IMR-90 (cell line): Measurements from ENCODE around the gene FADS1. TPM values are rescaled to one million over a fixed set of nuclear protein-coding genes. Genes with fewer than 3 reads are reported as not detected.

Experiments used
- ATAC-seq: fragments of 200-7000 bp; cut with Tn5 transposase; 2 replicates; pipeline ENCODE4 v1.9.1; 2020; ENCODE audit warnings: low read depth, mild to moderate bottlenecking, moderate library complexity
- BruUV-seq: library from RNA; stranded (reverse); fragments of 400-500 nt; replicated peaks from 2 replicates; lab custom pipeline; 2021; lab: Mats Ljungman, UMichigan
- CTCF ChIA-PET: fragments of 300-600 bp; formaldehyde crosslinking; extraction: SDS; loops from one replicate; lab custom pipeline; 2021; ENCODE audit warnings: antibody characterized with exemption; lab: Yijun Ruan, JAX
- POLR2A ChIA-PET: fragments of 300-600 bp; sonication (Branson Sonifier 250); formaldehyde crosslinking; loops from one replicate; lab custom pipeline; 2022; ENCODE audit warnings: antibody characterized with exemption; ENCODE audit not compliant: unreplicated experiment; lab: Charles Lee
- DNase-seq: peaks from one replicate; pipeline ENCODE4 v3.0.0; 2013
- H2AFZ ChIP-seq: replicated peaks from 2 replicates; pipeline ENCODE3; 2013; ENCODE audit warnings: low read length, mild to moderate bottlenecking; ENCODE audit not compliant: poor library complexity
- H2AK5ac ChIP-seq: 2 replicates; pipeline ENCODE4 v1.6.1; 2013; ENCODE audit warnings: low read depth, low read length, inconsistent platforms
- H2AK9ac ChIP-seq: replicated peaks from 2 replicates; pipeline ENCODE3; 2013; ENCODE audit warnings: mild to moderate bottlenecking, low read depth, low read length, moderate library complexity; ENCODE audit not compliant: poor library complexity
- H2BK120ac ChIP-seq: 2 replicates; pipeline ENCODE4 v1.6.1; 2013; ENCODE audit warnings: low read depth, low read length, inconsistent platforms
- H2BK15ac ChIP-seq: 3 replicates; pipeline ENCODE4 v1.6.1; 2013; ENCODE audit warnings: low read depth, low read length, inconsistent platforms
- H2BK20ac ChIP-seq: 2 replicates; pipeline ENCODE4 v1.6.1; 2013; ENCODE audit warnings: low read depth, mild to moderate bottlenecking, inconsistent platforms, low read length, moderate library complexity
- H2BK5ac ChIP-seq: 2 replicates; pipeline ENCODE4 v1.6.1; 2013; ENCODE audit warnings: mild to moderate bottlenecking, low read depth, low read length, inconsistent platforms; ENCODE audit not compliant: poor library complexity, severe bottlenecking
- H3K14ac ChIP-seq: replicated peaks from 2 replicates; pipeline ENCODE4 v1.6.1; 2013; ENCODE audit warnings: low read depth, low read length, inconsistent platforms
- H3K18ac ChIP-seq: 2 replicates; pipeline ENCODE4 v1.6.1; 2013; ENCODE audit warnings: low read depth, low read length, control low read depth
- H3K23ac ChIP-seq: 2 replicates; pipeline ENCODE4 v1.6.1; 2013; ENCODE audit warnings: low read depth, low read length, inconsistent platforms
- H3K27ac ChIP-seq: 2 replicates; pipeline ENCODE4 v1.5.1; 2013; ENCODE audit warnings: mild to moderate bottlenecking, control low read depth, low read length; ENCODE audit not compliant: insufficient read depth
- H3K27me3 ChIP-seq: 2 replicates; pipeline ENCODE4 v1.6.1; 2013; ENCODE audit warnings: low read length; ENCODE audit not compliant: control insufficient read depth, insufficient read depth
- H3K36me3 ChIP-seq: 2 replicates; pipeline ENCODE4 v1.6.1; 2013; ENCODE audit warnings: low read length, mixed read lengths; ENCODE audit not compliant: control insufficient read depth, insufficient read depth
- H3K4ac ChIP-seq: 2 replicates; pipeline ENCODE4 v1.6.1; 2013; ENCODE audit warnings: low read depth, low read length, inconsistent platforms
- H3K4me1 ChIP-seq: 2 replicates; pipeline ENCODE4 v1.6.1; 2013; ENCODE audit warnings: low read length, mixed read lengths; ENCODE audit not compliant: control insufficient read depth, insufficient read depth
- H3K4me2 ChIP-seq: 2 replicates; pipeline ENCODE4 v1.6.1; 2013; ENCODE audit warnings: low read depth, mild to moderate bottlenecking, control low read depth, low read length, moderate library complexity
- H3K4me3 ChIP-seq: 2 replicates; pipeline ENCODE4 v1.5.1; 2013; ENCODE audit warnings: low read depth, mild to moderate bottlenecking, control low read depth, low read length, moderate library complexity; ENCODE audit not compliant: insufficient read depth
- H3K56ac ChIP-seq: 2 replicates; pipeline ENCODE4 v1.6.1; 2013; ENCODE audit warnings: low read length, inconsistent platforms; ENCODE audit not compliant: insufficient read depth; ENCODE audit errors: extremely low read depth
- H3K79me1 ChIP-seq, 2 experiments: 2 replicates each; pipeline ENCODE4 v1.6.1; 2013; ENCODE audit warnings: low read length in 2 of 2, inconsistent platforms in 1 of 2, low read depth in 1 of 2
- H3K9ac ChIP-seq: 2 replicates; pipeline ENCODE4 v1.6.1; 2013; ENCODE audit warnings: low read depth, low read length, control low read depth
- H3K9me1 ChIP-seq: 2 replicates; pipeline ENCODE4 v1.6.1; 2013; ENCODE audit warnings: low read length, inconsistent platforms; ENCODE audit not compliant: insufficient read depth
- H3K9me3 ChIP-seq: 2 replicates; pipeline ENCODE4 v1.6.1; 2013; ENCODE audit warnings: low read length; ENCODE audit not compliant: control insufficient read depth, insufficient read depth
- H4K20me1 ChIP-seq: 2 replicates; pipeline ENCODE4 v1.6.1; 2013; ENCODE audit warnings: low read length, inconsistent platforms; ENCODE audit not compliant: insufficient read depth
- H4K5ac ChIP-seq: 2 replicates; pipeline ENCODE4 v1.6.1; 2013; ENCODE audit warnings: mild to moderate bottlenecking, low read depth, low read length, control low read depth
- H4K8ac ChIP-seq, 2 experiments: 2 replicates each; pipeline ENCODE4 v1.6.1; 2013; ENCODE audit warnings: low read depth in 2 of 2, low read length in 2 of 2, control low read depth in 1 of 2, inconsistent platforms in 1 of 2
- H4K91ac ChIP-seq: 2 replicates; pipeline ENCODE4 v1.6.1; 2013; ENCODE audit warnings: low read depth, low read length, inconsistent platforms; ENCODE audit not compliant: insufficient read depth
- BHLHE40 ChIP-seq: fragments of 150-350 bp; IDR thresholded peaks from 2 replicates; pipeline ENCODE4 v1.6.1; 2016; ENCODE audit warnings: mild to moderate bottlenecking, low read depth, low read length
- CEBPB ChIP-seq: IDR thresholded peaks from 2 replicates; pipeline ENCODE4 v1.6.1; 2012; ENCODE audit warnings: low read depth, low read length, improper control_type of control experiment
- CHD1 ChIP-seq: IDR thresholded peaks from 2 replicates; pipeline ENCODE4 v1.6.1; 2012; ENCODE audit warnings: low read depth, low read length, improper control_type of control experiment
- ELK1 ChIP-seq: fragments of 150-350 bp; IDR thresholded peaks from 2 replicates; pipeline ENCODE4 v1.6.1; 2016; ENCODE audit warnings: low read depth, mild to moderate bottlenecking, low read length, moderate library complexity, borderline replicate concordance
- FOS ChIP-seq: fragments of 150-350 bp; IDR thresholded peaks from 2 replicates; pipeline ENCODE4 v1.6.1; 2016; ENCODE audit warnings: low read depth, low read length
- MAFK ChIP-seq: IDR thresholded peaks from 2 replicates; pipeline ENCODE4 v1.6.1; 2012; ENCODE audit warnings: low read depth, low read length, improper control_type of control experiment
- MAZ ChIP-seq: IDR thresholded peaks from 2 replicates; pipeline ENCODE4 v1.6.1; 2012; ENCODE audit warnings: low read depth, mild to moderate bottlenecking, low read length, improper control_type of control experiment, moderate library complexity, borderline replicate concordance
- NFE2L2 ChIP-seq: fragments of 150-350 bp; IDR thresholded peaks from 2 replicates; pipeline ENCODE4 v1.6.1; 2016; ENCODE audit warnings: low read depth, mild to moderate bottlenecking, low read length
- RCOR1 ChIP-seq: IDR thresholded peaks from 2 replicates; pipeline ENCODE4 v1.6.1; 2012; ENCODE audit warnings: mild to moderate bottlenecking, low read length, improper control_type of control experiment; ENCODE audit not compliant: insufficient replicate concordance
- RFX5 ChIP-seq: IDR thresholded peaks from 2 replicates; pipeline ENCODE4 v1.8.0; 2012; ENCODE audit warnings: low read depth, mild to moderate bottlenecking, low read length, moderate library complexity
- SMC3 ChIP-seq: fragments of 150-350 bp; IDR thresholded peaks from 2 replicates; pipeline ENCODE4 v1.6.1; 2016; ENCODE audit warnings: low read depth, mild to moderate bottlenecking, antibody characterized with exemption, low read length, moderate library complexity
- WGBS, 2 experiments: methylation state at CpG; one replicate each; pipeline versions ENCODE4 v1.1.5 to v1.1.7; 2013; ENCODE audit warnings: missing lambda C conversion rate in 2 of 2; ENCODE audit not compliant: insufficient read length in 1 of 2; ENCODE audit errors: extremely low coverage in 2 of 2; 5-methylcytosine and 5-hydroxymethylcytosine counted together
- dilution Hi-C: fragments of 300-500 bp; cut with HindIII; formaldehyde crosslinking; loops from one replicate; pipeline ENCODE4 v1.14.3; 2018; ENCODE audit warnings: low sequenced_read_pairs; ENCODE audit not compliant: unreplicated experiment
- in situ Hi-C: fragments of 300-500 bp; cut with MboI; formaldehyde crosslinking; loops from 3 replicates; pipeline ENCODE4 v1.14.3; 2019; ENCODE audit warnings: low sequenced_read_pairs, inconsistent platforms, mixed read lengths
- intact Hi-C: fragments of 100-400 bp; cut with micrococcal nuclease; formaldehyde crosslinking; loops from 2 replicates; pipeline ENCODE4 v1.10.0; 2022
- polyA plus RNA-seq, 3 experiments: library from polyadenylated mRNA; depleted of rRNA; stranded (reverse); fragments of >200 nt; gene quantifications; 2 replicates each; pipeline ENCODE4 v1.2.3, GENCODE V29; 2012; ENCODE audit warnings: low replicate concordance in 1 of 3
- total RNA-seq: library from RNA; depleted of rRNA; stranded (reverse); fragments of >200 nt; gene quantifications from 2 replicates; pipeline ENCODE4 v1.2.3, GENCODE V29; 2012

FADS1 gene
- total and polyA plus RNA-seq, 2 of the 4 experiments (the other 2 are of a cell fraction), result 16.3 to 18.4 TPM

- H3K79me1 ChIP-seq, result no peaks in the 10 kb centered on the region
- no peak overlapping the region for H4K91ac ChIP-seq
- TF ChIP-seq NFE2L2, result no peak
- TF ChIP-seq ELK1, result no peak
- TF ChIP-seq CHD1, result no peak
- TF ChIP-seq MAFK, result no peak
- no peak for TF ChIP-seq BHLHE40
- no peak for TF ChIP-seq SMC3
- TF ChIP-seq RFX5, result no peak
- no peak for TF ChIP-seq CEBPB
- TF ChIP-seq MAZ, result no peak
- TF ChIP-seq FOS, result no peak
- TF ChIP-seq RCOR1, result no peak
- H3K4ac ChIP-seq, result no peak overlapping the region
- H3K56ac ChIP-seq, result no peak overlapping the region
- peaks cover 50% of the 10 kb centered on the region for H3K36me3 ChIP-seq
- H3K14ac ChIP-seq, result no peak overlapping the region
- no peak for DNase-seq
- no peak overlapping the region for H3K27ac ChIP-seq
- H2BK15ac ChIP-seq, result no peak overlapping the region
- intact Hi-C loops (no loop called here), dilution Hi-C loops (no loop called here), in situ Hi-C loops (no loop called here)
- WGBS, 2 experiments, result no CpG with 5 or more reads among the region's 9 CpGs
- no peak overlapping the region for H2AFZ ChIP-seq
- no peak for ATAC-seq
- no peaks in the 10 kb centered on the region for H3K4me1 ChIP-seq
- H2AK9ac ChIP-seq, result no peak overlapping the region
- H3K23ac ChIP-seq, result no peak overlapping the region
- no peak overlapping the region for H4K5ac ChIP-seq
- no peak overlapping the region for H4K8ac ChIP-seq
- H3K4me3 ChIP-seq, result no peak overlapping the region
- H4K20me1 ChIP-seq, result peaks cover 3% of the 10 kb centered on the region; the same call in 1 of the 2 replicates
- no peaks in the 10 kb centered on the region for H3K27me3 ChIP-seq
- no peak overlapping the region for H3K4me2 ChIP-seq
- no peak overlapping the region for H2BK120ac ChIP-seq
- CTCF ChIA-PET, result no interaction called here
- no peak overlapping the region for H2BK5ac ChIP-seq
- BruUV-seq, result no TSS peak
- POLR2A ChIA-PET, result no interaction called here
- H2BK20ac ChIP-seq, result no peak overlapping the region
- no peak overlapping the region for H2AK5ac ChIP-seq
- no peak overlapping the region for H3K9ac ChIP-seq
- 0 out of 2 replicates have a peak, but pooled peaks cover 3% of the 10 kb centered on the region for H3K9me1 ChIP-seq
- H3K18ac ChIP-seq, result no peak overlapping the region
- no peaks in the 10 kb centered on the region for H3K9me3 ChIP-seq
These were observed 31.8 kb upstream of the FADS1 start for GRCh38 chr11:61848631-61849030.
